Nephron (organoid): ENCODE results near the gene AP3S2.
A peak's percentile ranks its signal among the peaks of the same experiment; 100 is the strongest.

Experiments
- H3K27ac Mint-ChIP-seq, 3 experiments: 2 replicates each; pipeline ENCODE4 v1.8.0; 2020; ENCODE audit warnings: mixed read lengths in 3 of 3, mild to moderate bottlenecking in 2 of 3, moderate library complexity in 1 of 3
- H3K27me3 Mint-ChIP-seq: 2 replicates; pipeline ENCODE4 v1.8.0; 2021; ENCODE audit warnings: low read depth, mild to moderate bottlenecking, moderate library complexity, mixed read lengths
- H3K36me3 Mint-ChIP-seq: 2 replicates; pipeline ENCODE4 v1.8.0; 2020; ENCODE audit warnings: low read depth, mixed read lengths
- H3K4me1 Mint-ChIP-seq: 2 replicates; pipeline ENCODE4 v1.8.0; 2020; ENCODE audit warnings: mixed read lengths
- H3K4me3 Mint-ChIP-seq, 3 experiments: 2 replicates each; pipeline ENCODE4 v1.8.0; 2020; ENCODE audit warnings: mild to moderate bottlenecking in 3 of 3, mixed read lengths in 3 of 3, moderate library complexity in 2 of 3
- H3K9me3 Mint-ChIP-seq: 2 replicates; pipeline ENCODE4 v1.8.0; 2020; ENCODE audit warnings: mixed read lengths
- CTCF ChIP-seq, 3 experiments: fragments of 200-600 bp; sonication (generic); IDR thresholded peaks; one replicate each; pipeline ENCODE4 v1.5.0; 2021; ENCODE audit warnings: antibody characterized with exemption in 3 of 3; ENCODE audit not compliant: unreplicated experiment in 3 of 3

Gene AP3S2

GRCh38 chr15:89810837-89811236, 83.0 kb downstream of the AP3S2 start:
- no peak overlapping the region for H3K4me3 Mint-ChIP-seq
- H3K36me3 Mint-ChIP-seq, result no peaks in the 10 kb centered on the region
- peaks cover 30% of the 10 kb centered on the region for H3K4me1 Mint-ChIP-seq
- no peak for TF ChIP-seq CTCF (IDR thresholded peaks at IDR 0.05; ENCODE audit: unreplicated experiment in 3 of 3)
- H3K27ac Mint-ChIP-seq, result peak overlapping the region; percentile 27 to 87 (median 71)
- H3K27me3 Mint-ChIP-seq, result peaks cover 44% of the 10 kb centered on the region
- peaks cover 4% of the 10 kb centered on the region for H3K9me3 Mint-ChIP-seq

GRCh38 chr15:89809787-89810148, 84.0 kb downstream of the AP3S2 start:
- no peak for TF ChIP-seq CTCF (IDR thresholded peaks at IDR 0.05; ENCODE audit: unreplicated experiment in 3 of 3)
- Mint-ChIP-seq H3K27ac (peak overlapping the region in 2 of 3 experiments; percentile 90 to 99), H3K9me3 (no peaks in the 10 kb centered on the region), H3K4me3 (no peak overlapping the region), H3K27me3 (peaks cover 33% of the 10 kb centered on the region), H3K4me1 (peaks cover 29% of the 10 kb centered on the region), H3K36me3 (no peaks in the 10 kb centered on the region)

- no peaks in the 10 kb centered on the region for H3K9me3 Mint-ChIP-seq
Observed at GRCh38 chr15:89809093-89809786, 84.6 kb downstream of the AP3S2 start.

GRCh38 chr15:89808160-89808870, 85.5 kb downstream of the AP3S2 start:
- Mint-ChIP-seq H3K4me1 (peaks cover 29% of the 10 kb centered on the region), H3K36me3 (no peaks in the 10 kb centered on the region), H3K9me3 (no peaks in the 10 kb centered on the region), H3K27me3 (peaks cover 25% of the 10 kb centered on the region), H3K4me3 (no peak overlapping the region), H3K27ac (peak overlapping the region; percentile 19 to 99 (median 90))
- TF ChIP-seq CTCF (IDR thresholded peaks at IDR 0.05; ENCODE audit: unreplicated experiment in 3 of 3), result no peak

More at GRCh38 chr15:89809093-89809786, 84.6 kb downstream of the AP3S2 start:
- peak overlapping the region in 2 of 3 experiments; percentile 19 to 41 for H3K4me3 Mint-ChIP-seq
- H3K27me3 Mint-ChIP-seq, result peaks cover 33% of the 10 kb centered on the region
- TF ChIP-seq CTCF (IDR thresholded peaks at IDR 0.05; ENCODE audit: unreplicated experiment in 3 of 3), result no peak
- peaks cover 29% of the 10 kb centered on the region for H3K4me1 Mint-ChIP-seq
- H3K27ac Mint-ChIP-seq, result peak overlapping the region; percentile 19 to 99 (median 90)
- H3K36me3 Mint-ChIP-seq, result no peaks in the 10 kb centered on the region

- Mint-ChIP-seq H3K36me3 (no peaks in the 10 kb centered on the region), H3K4me1 (peaks cover 29% of the 10 kb centered on the region), H3K9me3 (no peaks in the 10 kb centered on the region), H3K27me3 (peaks cover 22% of the 10 kb centered on the region), H3K27ac (peak overlapping the region; percentile 19 to 99 (median 90)), H3K4me3 (no peak overlapping the region)
- TF ChIP-seq CTCF (IDR thresholded peaks at IDR 0.05; ENCODE audit: unreplicated experiment in 3 of 3), result no peak
Observed at GRCh38 chr15:89807689-89808088, 86.1 kb downstream of the AP3S2 start.
